Measurements from ENCODE around the gene CHD8. TPM values are rescaled to one million over a fixed set of nuclear protein-coding genes. Genes with fewer than 3 reads are reported as not detected.

CHD8 gene
- total RNA-seq (2014; rRNA removed; shearing (Covaris generic)): 61.7 and 63.7 TPM in 2 replicates

GRCh38 chr14:21455912-21456667 is at the start of gene CHD8:
TSS of gene CHD8 (minus strand) at chr14:21456123. CDS start at chr14:21431643, 24,480 bp downstream.
- Histone ChIP-seq H3K27me3 (no peaks in the 10 kb centered on the region), H3K9me3 (replicated peaks) (no peaks in the 10 kb centered on the region), H3K4me3 (peak within 1 kb of the TSS; percentile 75), H3K27ac (peak within 1 kb of the TSS; percentile 76), H3K36me3 (peaks cover 6% of the 10 kb centered on the region; the same call in 1 of the 2 replicates), H3K4me1 (peaks cover 3% of the 10 kb centered on the region)
- peak; percentile 100 for DNase-seq

GRCh38 chr14:21505012-21505553 is 49.2 kb upstream of the CHD8 start:
- Histone ChIP-seq H3K27ac (no peak overlapping the region), H3K9me3 (replicated peaks) (no peaks in the 10 kb centered on the region), H3K4me1 (peaks cover 11% of the 10 kb centered on the region), H3K4me3 (no peak overlapping the region), H3K36me3 (peaks cover 29% of the 10 kb centered on the region), H3K27me3 (no peaks in the 10 kb centered on the region)
- DNase-seq: no peak

GRCh38 chr14:21503376-21503775 is 47.5 kb upstream of the CHD8 start:
- peak overlapping the region; percentile 18 for H3K27ac ChIP-seq
- DNase-seq: peak; percentile 66 to 76
- H3K36me3 ChIP-seq: peaks cover 46% of the 10 kb centered on the region
- H3K9me3 ChIP-seq (replicated peaks): no peaks in the 10 kb centered on the region
- H3K4me1 ChIP-seq: peaks cover 11% of the 10 kb centered on the region
- no peaks in the 10 kb centered on the region for H3K27me3 ChIP-seq
- no peak overlapping the region for H3K4me3 ChIP-seq

GRCh38 chr14:21501568-21501967 is 45.6 kb upstream of the CHD8 start:
- no peak for DNase-seq

GRCh38 chr14:21498540-21499526 is 42.9 kb upstream of the CHD8 start:
- Histone ChIP-seq H3K27me3 (no peaks in the 10 kb centered on the region), H3K4me3 (no peak overlapping the region), H3K27ac (no peak overlapping the region), H3K4me1 (peaks cover 16% of the 10 kb centered on the region), H3K36me3 (peaks cover 75% of the 10 kb centered on the region), H3K9me3 (replicated peaks) (no peaks in the 10 kb centered on the region)
- DNase-seq: peak in 1 of 2 experiments; percentile 55

More at GRCh38 chr14:21501568-21501967, 45.6 kb upstream of the CHD8 start:
- no peak overlapping the region for H3K27ac ChIP-seq
- no peaks in the 10 kb centered on the region for H3K9me3 ChIP-seq (replicated peaks)
- H3K4me3 ChIP-seq: no peak overlapping the region
- H3K27me3 ChIP-seq: no peaks in the 10 kb centered on the region
- peaks cover 57% of the 10 kb centered on the region for H3K36me3 ChIP-seq
- H3K4me1 ChIP-seq: peaks cover 11% of the 10 kb centered on the region

GRCh38 chr14:21496453-21496852 is 40.5 kb upstream of the CHD8 start:
- no peaks in the 10 kb centered on the region for H3K27me3 ChIP-seq
- peaks cover 68% of the 10 kb centered on the region for H3K36me3 ChIP-seq
- no peak for DNase-seq
- no peaks in the 10 kb centered on the region for H3K9me3 ChIP-seq (replicated peaks)
- H3K4me1 ChIP-seq: peaks cover 8% of the 10 kb centered on the region; the same call in 1 of the 2 replicates
- H3K4me3 ChIP-seq: no peak overlapping the region
- no peak overlapping the region for H3K27ac ChIP-seq

GRCh38 chr14:21494902-21495762 is 39.2 kb upstream of the CHD8 start:
- no peak overlapping the region for H3K27ac ChIP-seq
- H3K9me3 ChIP-seq (replicated peaks): no peaks in the 10 kb centered on the region
- H3K4me3 ChIP-seq: no peak overlapping the region
- peaks cover 8% of the 10 kb centered on the region; the same call in 1 of the 2 replicates for H3K4me1 ChIP-seq
- H3K36me3 ChIP-seq: peaks cover 66% of the 10 kb centered on the region
- H3K27me3 ChIP-seq: no peaks in the 10 kb centered on the region
- no peak for DNase-seq

GRCh38 chr14:21486640-21487087 is 30.7 kb upstream of the CHD8 start:
- H3K27me3 ChIP-seq: no peaks in the 10 kb centered on the region
- no peak overlapping the region for H3K4me3 ChIP-seq
- no peaks in the 10 kb centered on the region for H3K9me3 ChIP-seq (replicated peaks)
- peak in 1 of 2 experiments; percentile 9 for DNase-seq
- peak overlapping the region; percentile 35; the same call in 1 of the 2 replicates for H3K27ac ChIP-seq
- peaks cover 26% of the 10 kb centered on the region for H3K36me3 ChIP-seq
- no peaks in the 10 kb centered on the region; the same call in 1 of the 2 replicates for H3K4me1 ChIP-seq

- H3K27me3 ChIP-seq: no peaks in the 10 kb centered on the region
- peak within 1 kb of the TSS; percentile 85 for H3K4me3 ChIP-seq
- peak; percentile 97 to 99 for DNase-seq
- no peaks in the 10 kb centered on the region for H3K9me3 ChIP-seq (replicated peaks)
- peaks cover 13% of the 10 kb centered on the region for H3K36me3 ChIP-seq
- peak within 1 kb of the TSS; percentile 38 for H3K27ac ChIP-seq
- H3K4me1 ChIP-seq: no peaks in the 10 kb centered on the region
Observed at GRCh38 chr14:21476925-21477681, 21.2 kb upstream of the CHD8 start, which contains the start of the genes RAB2B and TOX4. TSS of gene RAB2B (minus strand) at chr14:21476959. CDS start at chr14:21476872, 87 bp downstream. TSS of gene TOX4 (plus strand) at chr14:21477195. CDS start at chr14:21477279, 84 bp downstream.

- H3K9me3 ChIP-seq (replicated peaks): no peaks in the 10 kb centered on the region
- DNase-seq: no peak
- peak overlapping the region; percentile 38; the same call in 1 of the 2 replicates for H3K27ac ChIP-seq
- peaks cover 13% of the 10 kb centered on the region for H3K36me3 ChIP-seq
- H3K27me3 ChIP-seq: no peaks in the 10 kb centered on the region
- H3K4me1 ChIP-seq: no peaks in the 10 kb centered on the region
- H3K4me3 ChIP-seq: peak overlapping the region; percentile 85
Observed at GRCh38 chr14:21476523-21476924, 20.6 kb upstream of the CHD8 start.

- no peak for DNase-seq
- H3K4me1 ChIP-seq: no peaks in the 10 kb centered on the region
- H3K36me3 ChIP-seq: peaks cover 8% of the 10 kb centered on the region
- peak overlapping the region; percentile 38; the same call in 1 of the 2 replicates for H3K27ac ChIP-seq
- no peaks in the 10 kb centered on the region for H3K27me3 ChIP-seq
- peak overlapping the region; percentile 85 for H3K4me3 ChIP-seq
- H3K9me3 ChIP-seq (replicated peaks): no peaks in the 10 kb centered on the region
Observed at GRCh38 chr14:21475767-21476522, 20.0 kb upstream of the CHD8 start.

GRCh38 chr14:21467616-21468015 is 11.7 kb upstream of the CHD8 start:
- H3K27me3 ChIP-seq: no peaks in the 10 kb centered on the region
- peak; percentile 39 to 46 for DNase-seq
- H3K27ac ChIP-seq: peak overlapping the region; percentile 20; the same call in 1 of the 2 replicates
- 0 out of 2 replicates have a peak, but pooled peaks cover 10% of the 10 kb centered on the region for H3K4me1 ChIP-seq
- no peaks in the 10 kb centered on the region for H3K9me3 ChIP-seq (replicated peaks)
- peaks cover 13% of the 10 kb centered on the region for H3K36me3 ChIP-seq
- no peak overlapping the region for H3K4me3 ChIP-seq
